NT2/D1 (cell line): Measurements from ENCODE around the gene CHCHD6.

ENCODE experiments used
- SUZ12 ChIP-seq: IDR thresholded peaks from 2 replicates; pipeline ENCODE4 v1.6.1; 2011; ENCODE audit not compliant: insufficient read length, insufficient read depth; ENCODE audit errors: extremely low read depth
- YY1 ChIP-seq: IDR thresholded peaks from 2 replicates; pipeline ENCODE4 v1.6.1; 2011; ENCODE audit not compliant: insufficient read length, insufficient read depth
- ZNF274 ChIP-seq: IDR thresholded peaks from 2 replicates; pipeline ENCODE4 v1.6.1; 2011; ENCODE audit warnings: mild to moderate bottlenecking, low read depth, low read length

DNA sequence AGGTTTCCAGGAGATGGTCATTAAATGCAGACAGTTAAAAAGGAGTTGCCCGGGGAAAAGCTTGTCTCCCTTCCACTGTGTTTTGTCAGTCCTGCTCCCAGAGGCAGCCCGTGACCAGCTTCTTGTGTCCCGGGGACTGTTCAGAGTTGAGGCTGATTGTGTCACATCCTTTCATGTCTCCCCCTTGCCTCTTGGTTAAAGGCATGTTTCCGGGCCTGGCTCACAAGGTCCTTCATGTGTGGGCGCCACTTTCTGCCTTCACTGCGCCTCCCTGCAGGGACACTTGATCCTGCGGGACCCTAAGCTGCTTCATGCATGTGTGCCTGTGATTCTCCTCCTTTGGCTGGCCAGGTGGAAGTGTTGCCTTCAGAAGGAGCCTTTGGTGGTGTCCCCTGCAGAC is 9.2 kb downstream of the CHCHD6 start:
- TF ChIP-seq YY1 (no peak), SUZ12 (no peak), ZNF274 (no peak)
